K562 (cell line): ENCODE data around the gene HYAL1. TPM values are rescaled to one million over a fixed set of nuclear protein-coding genes. Genes with fewer than 3 reads are reported as not detected.

Experiments used
- ATAC-seq: fragments of 200-7000 bp; cut with Tn5 transposase; 3 replicates; pipeline ENCODE4 v1.9.1; 2020; ENCODE audit warnings: moderate library complexity
- BruUV-seq: library from RNA; stranded (reverse); fragments of 400-500 nt; replicated peaks from 2 replicates; lab custom pipeline; 2021; lab: Mats Ljungman, UMichigan
- CTCF ChIA-PET: fragments of 300-600 bp; formaldehyde crosslinking; extraction: SDS; loops from one replicate; lab custom pipeline; 2021; ENCODE audit warnings: low intra/inter-chr PET ratio; lab: Yijun Ruan, JAX
- POLR2A ChIA-PET: fragments of 300-600, 350-650 bp; sonication (Branson Sonifier 250); formaldehyde crosslinking; extraction: SDS; loops from one replicate; lab custom pipeline; 2021; ENCODE audit warnings: antibody characterized with exemption, inconsistent platforms; lab: Yijun Ruan, JAX
- DNase-seq, 4 experiments: peaks; one replicate each; pipeline versions ENCODE4 v3.0.0 to v3.0.0-alpha.2; 2011 to 2018; ENCODE audit warnings: low spot score in 3 of 4, mixed read lengths in 3 of 4; ENCODE audit errors: extremely low read depth in 1 of 4
- FAIRE-seq: peaks from 2 replicates; lab custom pipeline; 2011; peaks lifted over from hg19 to GRCh38; lab: Jason Lieb, UNC
- H2AFZ ChIP-seq: 2 replicates; pipeline ENCODE4 v1.6.0; 2011; ENCODE audit warnings: low read depth, low read length, control low read depth, inconsistent platforms
- H3K27ac ChIP-seq: fragments of 200-600 bp; 3 replicates; pipeline ENCODE4 v1.8.0; 2011; ENCODE audit warnings: low read depth, mild to moderate bottlenecking, control low read depth, inconsistent platforms, low read length, moderate library complexity, mixed read lengths; ENCODE audit errors: extremely low read depth
- H3K27me3 ChIP-seq, 2 experiments: fragments of 300-600 bp in 1 of 2; 2 replicates in 1 of 2; 3 replicates in 1 of 2; pipeline versions ENCODE4 v1.6.0 to v1.8.0; 2011; ENCODE audit warnings: inconsistent platforms in 2 of 2, low read length in 2 of 2, mild to moderate bottlenecking in 1 of 2, mixed read lengths in 1 of 2, moderate library complexity in 1 of 2; ENCODE audit not compliant: control insufficient read depth in 2 of 2, insufficient read depth in 2 of 2
- H3K36me3 ChIP-seq: fragments of 300-600 bp; 3 replicates; pipeline ENCODE4 v1.8.0; 2011; ENCODE audit warnings: mild to moderate bottlenecking, low read length, inconsistent platforms; ENCODE audit not compliant: control insufficient read depth, insufficient read depth
- H3K4me1 ChIP-seq, 2 experiments: fragments of 200-600 bp in 1 of 2; replicated peaks in 1 of 2; 2 replicates in 1 of 2; 3 replicates in 1 of 2; pipeline versions ENCODE4 v1.5.1 to v1.8.0; 2011; ENCODE audit warnings: inconsistent platforms in 2 of 2, low read length in 2 of 2, mild to moderate bottlenecking in 1 of 2, mixed read lengths in 1 of 2, moderate library complexity in 1 of 2; ENCODE audit not compliant: control insufficient read depth in 2 of 2, insufficient read depth in 2 of 2
- H3K4me2 ChIP-seq: 2 replicates; pipeline ENCODE4 v1.6.1; 2011; ENCODE audit warnings: low read length, control low read depth, inconsistent platforms, mixed read lengths; ENCODE audit not compliant: insufficient read depth
- H3K4me3 ChIP-seq: fragments of 200-600 bp; sonication (generic), shearing (Covaris generic); 2 replicates; pipeline ENCODE4 v1.5.1; 2016; ENCODE audit warnings: control low read depth, inconsistent platforms
- H3K79me2 ChIP-seq: fragments of 200-600 bp; 3 replicates; pipeline ENCODE4 v1.8.0; 2011; ENCODE audit warnings: low read length, inconsistent platforms; ENCODE audit not compliant: control insufficient read depth, insufficient read depth
- H3K9ac ChIP-seq, 2 experiments: 2 replicates each; pipeline versions ENCODE4 v1.6.0 to v1.6.1; 2011; ENCODE audit warnings: low read depth in 2 of 2, low read length in 2 of 2, control low read depth in 1 of 2, inconsistent platforms in 1 of 2, mild to moderate bottlenecking in 1 of 2, mixed read lengths in 1 of 2; ENCODE audit not compliant: insufficient read depth in 1 of 2
- H3K9me1 ChIP-seq: one replicate; pipeline ENCODE4 v1.6.0; 2011; ENCODE audit warnings: inconsistent platforms, mild to moderate bottlenecking, low read length, moderate library complexity; ENCODE audit not compliant: control insufficient read depth, insufficient read depth
- H3K9me3 ChIP-seq: replicated peaks from 2 replicates; pipeline ENCODE4 v1.5.1; 2011; ENCODE audit warnings: low read depth, low read length, inconsistent platforms; ENCODE audit not compliant: control insufficient read depth, insufficient read depth
- H4K20me1 ChIP-seq: replicated peaks from 2 replicates; pipeline ENCODE4 v1.6.1; 2011; ENCODE audit warnings: low read length, inconsistent platforms, mixed read lengths; ENCODE audit not compliant: control insufficient read depth, insufficient read depth
- CTCF ChIP-seq, 3 experiments: IDR thresholded peaks in 2 of 3; conservative IDR thresholded peaks in 1 of 3; 2 replicates each; pipeline ENCODE4 v1.5.1; 2011 to 2012; ENCODE audit warnings: low read length in 3 of 3, mild to moderate bottlenecking in 3 of 3, control low read depth in 2 of 3, improper control_type of control experiment in 1 of 3, inconsistent platforms in 1 of 3, low read depth in 1 of 3, mixed read lengths in 1 of 3, moderate library complexity in 1 of 3; ENCODE audit not compliant: insufficient read depth in 2 of 3
- ETV1 ChIP-seq: fragments of 450-650 bp; conservative IDR thresholded peaks from 2 replicates; pipeline ENCODE4 v1.6.1; 2016; ENCODE audit warnings: missing genetic modification characterization, control low read depth, low read depth, missing compliant biosample characterization
- RAD21 ChIP-seq, 2 experiments: fragments of 250-450 bp in 1 of 2; fragments of 450-650 bp in 1 of 2; sonication (Bioruptor Pico) in 1 of 2; formaldehyde crosslinking in 1 of 2; IDR thresholded peaks in 1 of 2; conservative IDR thresholded peaks in 1 of 2; 2 replicates each; pipeline versions ENCODE4 v1.4.0 to v1.8.0; 2020 to 2022; ENCODE audit warnings: mild to moderate bottlenecking in 2 of 2, moderate library complexity in 1 of 2
- THRB ChIP-seq: fragments of 450-650 bp; formaldehyde crosslinking; conservative IDR thresholded peaks from 2 replicates; pipeline ENCODE4 v1.4.0; 2022; ENCODE audit warnings: mild to moderate bottlenecking, missing genetic modification characterization
- ZNF707 ChIP-seq: fragments of 250-450 bp; sonication (Bioruptor Pico); conservative IDR thresholded peaks from 2 replicates; pipeline ENCODE4 v1.8.0; 2022; ENCODE audit warnings: inconsistent platforms, mild to moderate bottlenecking, moderate library complexity
- WGBS: fragments of 100-300 bp; shearing (Covaris generic); methylation state at CpG from one replicate; pipeline ENCODE4 v1.1.6; 2016; ENCODE audit warnings: low coverage, mixed read lengths; ENCODE audit not compliant: insufficient coverage; ENCODE audit errors: missing lambda C conversion rate; 5-methylcytosine and 5-hydroxymethylcytosine counted together
- in situ Hi-C: fragments of 300-500 bp; cut with MboI; formaldehyde crosslinking; loops from 4 replicates; pipeline ENCODE4 v1.15.0; 2018; ENCODE audit warnings: inconsistent platforms, mixed read lengths
- intact Hi-C: fragments of 100-400 bp; cut with micrococcal nuclease; formaldehyde crosslinking; loops from 2 replicates; pipeline ENCODE4 v1.14.2; 2022
- polyA plus RNA-seq, 8 experiments: library from polyadenylated mRNA; depleted of rRNA in 4 of 8; stranded (reverse) in 5 of 8; unstranded in 3 of 8; fragments of >200 nt; fragmentation: Nextera tagmentation in 2 of 8; fragmentation: Illumina TruSeq in 1 of 8; extraction: Ambion mirVana in 2 of 8; extraction: Trizol in 1 of 8; gene quantifications; 2 replicates each; pipeline versions ENCODE4 v1.2.1 to v1.2.3, GENCODE V29; 2011 to 2014; ENCODE audit warnings: inconsistent platforms in 1 of 8, missing spikeins in 1 of 8
- total RNA-seq, 7 experiments: library from RNA; depleted of rRNA in 6 of 7; stranded (reverse); fragments of >200 nt in 6 of 7; fragmentation: Illumina TruSeq in 2 of 7; extraction: Trizol in 2 of 7; gene quantifications; 2 replicates each; pipeline versions ENCODE4 v1.2.1 to v1.2.3, GENCODE V29; 2011 to 2021; ENCODE audit warnings: low replicate concordance in 1 of 7

The HYAL1 gene
- total and polyA plus RNA-seq, 9 of the 15 experiments (the other 6 are each of a cell fraction or from before 2014, with no cell fraction given) = 1.4 to 8.5 (median 4.7) TPM

- peaks cover 28% of the 10 kb centered on the region; the same call in 2 of the 3 replicates for H3K36me3 ChIP-seq
- no peak overlapping the region; a peak in 1 of 4 replicates for H3K9ac ChIP-seq
- no peak overlapping the region for H3K4me2 ChIP-seq
- H3K27ac ChIP-seq = no peak overlapping the region
- no peaks in the 10 kb centered on the region for H4K20me1 ChIP-seq
- ATAC-seq (0 out of 3 replicates have a peak, but pooled peaks have one; percentile 14), DNase-seq (peak in 2 of 4 experiments; percentile 33 to 34), FAIRE-seq (no peak)
- H3K27me3 ChIP-seq = no peaks in the 10 kb centered on the region
- H3K4me3 ChIP-seq = no peak overlapping the region
- peaks cover 3 to 31% of the 10 kb centered on the region in 2 experiments; a peak in 4 of 5 replicates for H3K4me1 ChIP-seq
- no peak overlapping the region for H2AFZ ChIP-seq
- in situ Hi-C loops (no loop called here), intact Hi-C loops (no loop called here)
- 78% methylated on average over 4 of the region's 20 CpGs for WGBS
- POLR2A ChIA-PET = interaction anchor here (0.6 to 1.5 kb wide), 2 partner anchors 11 to 1350 kb away, joined by 3 to 5 read pairs; no protein-coding TSS in a partner anchor
- BruUV-seq = no TSS peak
- peaks cover 3% of the 10 kb centered on the region; the same call in 1 of the 3 replicates for H3K79me2 ChIP-seq
- no peaks in the 10 kb centered on the region for H3K9me1 ChIP-seq
- no peak for TF ChIP-seq ETV1 (tag)
- no peak for TF ChIP-seq ZNF707
- no peak for TF ChIP-seq THRB (CRISPR knock-in tag)
- TF ChIP-seq RAD21 (CRISPR knock-in tag; conservative IDR thresholded peaks at IDR 0.05 in 1 of 2, IDR thresholded peaks at IDR 0.05 in 1 of 2) = peak in 1 of 2 experiments; percentile 12; a peak in 1 of 4 replicates
- peak; percentile 6 to 46 (median 29); a peak in 2 of 6 replicates for TF ChIP-seq CTCF (IDR thresholded peaks at IDR 0.05 in 2 of 3, conservative IDR thresholded peaks at IDR 0.05 in 1 of 3; ENCODE audit: insufficient read depth in 2 of 3, low read depth in 1 of 3, low read length in 3 of 3)
- peaks cover 4% of the 10 kb centered on the region; the same call in 1 of the 2 replicates for H3K9me3 ChIP-seq
- CTCF ChIA-PET = no interaction called here
Measured at GRCh38 chr3:50256978-50257890, 46.1 kb downstream of the HYAL1 start.
